Epithelial cell of esophagus (primary cell): ENCODE measurements around the gene IL1RAP.
A peak's percentile ranks its signal among the peaks of the same experiment; 100 is the strongest.

Source experiments
- DNase-seq: peaks from one replicate; pipeline ENCODE4 v3.0.0; 2010; ENCODE audit warnings: low read depth
- H3K4me3 ChIP-seq: 2 replicates; pipeline ENCODE4 v1.5.1; 2011; ENCODE audit warnings: mild to moderate bottlenecking, low read length, control low read depth
- TF ChIP-seq, protein P1 (sequence below): IDR thresholded peaks from 2 replicates; pipeline ENCODE4 v1.5.1; 2011; ENCODE audit warnings: low read depth, mild to moderate bottlenecking, low read length, control low read depth, inconsistent platforms; ENCODE audit not compliant: insufficient read depth; ENCODE audit errors: missing control alignments

The IL1RAP gene

GRCh38 chr3:190528706-190529105 is 14.8 kb downstream of the IL1RAP start:
- DNase-seq = no peak
- TF ChIP-seq, protein P1, sequence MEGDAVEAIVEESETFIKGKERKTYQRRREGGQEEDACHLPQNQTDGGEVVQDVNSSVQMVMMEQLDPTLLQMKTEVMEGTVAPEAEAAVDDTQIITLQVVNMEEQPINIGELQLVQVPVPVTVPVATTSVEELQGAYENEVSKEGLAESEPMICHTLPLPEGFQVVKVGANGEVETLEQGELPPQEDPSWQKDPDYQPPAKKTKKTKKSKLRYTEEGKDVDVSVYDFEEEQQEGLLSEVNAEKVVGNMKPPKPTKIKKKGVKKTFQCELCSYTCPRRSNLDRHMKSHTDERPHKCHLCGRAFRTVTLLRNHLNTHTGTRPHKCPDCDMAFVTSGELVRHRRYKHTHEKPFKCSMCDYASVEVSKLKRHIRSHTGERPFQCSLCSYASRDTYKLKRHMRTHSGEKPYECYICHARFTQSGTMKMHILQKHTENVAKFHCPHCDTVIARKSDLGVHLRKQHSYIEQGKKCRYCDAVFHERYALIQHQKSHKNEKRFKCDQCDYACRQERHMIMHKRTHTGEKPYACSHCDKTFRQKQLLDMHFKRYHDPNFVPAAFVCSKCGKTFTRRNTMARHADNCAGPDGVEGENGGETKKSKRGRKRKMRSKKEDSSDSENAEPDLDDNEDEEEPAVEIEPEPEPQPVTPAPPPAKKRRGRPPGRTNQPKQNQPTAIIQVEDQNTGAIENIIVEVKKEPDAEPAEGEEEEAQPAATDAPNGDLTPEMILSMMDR = no peak
- H3K4me3 ChIP-seq = no peak overlapping the region

- peak; percentile 91 for DNase-seq
- H3K4me3 ChIP-seq = no peak overlapping the region
- TF ChIP-seq, protein P1 = no peak
These were observed 17.5 kb downstream of the IL1RAP start for GRCh38 chr3:190531406-190531805.

GRCh38 chr3:190532731-190533203 is 18.9 kb downstream of the IL1RAP start:
- no peak overlapping the region for H3K4me3 ChIP-seq
- no peak for DNase-seq
- TF ChIP-seq, protein P1 = no peak

DNA sequence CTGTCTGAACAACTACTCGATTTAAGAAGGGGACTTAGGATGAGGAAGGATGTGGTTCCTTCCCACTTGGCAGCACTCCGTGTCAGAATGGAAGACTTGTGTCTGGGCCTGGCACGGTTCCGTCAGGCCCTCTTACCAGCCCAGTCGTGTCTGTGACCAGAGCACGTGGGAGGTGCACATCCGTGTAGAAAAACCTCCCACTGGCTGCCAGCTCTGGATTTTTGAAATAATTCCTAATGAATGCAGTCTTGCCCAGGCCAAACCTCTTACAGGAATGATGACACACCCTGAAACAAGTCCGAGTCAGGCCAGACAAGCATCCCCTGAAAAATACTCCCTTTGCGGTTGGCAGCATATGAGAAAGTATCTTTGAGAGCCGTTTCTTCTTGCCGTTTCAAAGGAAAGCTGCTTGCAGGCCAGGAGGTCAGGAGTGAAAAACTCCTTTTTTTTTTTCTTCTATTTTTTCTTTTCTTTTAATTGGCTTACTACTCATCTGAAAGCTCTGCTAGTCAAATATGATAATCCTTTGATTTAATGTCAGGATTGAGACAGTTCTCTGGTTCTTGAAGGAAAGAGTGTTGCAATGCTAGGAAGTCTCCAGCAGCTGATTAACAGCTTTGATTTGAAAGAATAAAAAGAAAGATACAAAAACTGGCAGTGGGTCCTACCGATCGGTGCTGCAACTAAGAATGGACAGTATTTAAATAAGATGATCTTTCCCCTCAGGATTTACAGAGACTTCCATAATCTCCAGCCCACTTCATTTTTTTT is 19.8 kb downstream of the IL1RAP start:
- peak; percentile 96 for DNase-seq
- peak overlapping the region; percentile 20 for H3K4me3 ChIP-seq
- TF ChIP-seq, protein P1 = no peak

DNA sequence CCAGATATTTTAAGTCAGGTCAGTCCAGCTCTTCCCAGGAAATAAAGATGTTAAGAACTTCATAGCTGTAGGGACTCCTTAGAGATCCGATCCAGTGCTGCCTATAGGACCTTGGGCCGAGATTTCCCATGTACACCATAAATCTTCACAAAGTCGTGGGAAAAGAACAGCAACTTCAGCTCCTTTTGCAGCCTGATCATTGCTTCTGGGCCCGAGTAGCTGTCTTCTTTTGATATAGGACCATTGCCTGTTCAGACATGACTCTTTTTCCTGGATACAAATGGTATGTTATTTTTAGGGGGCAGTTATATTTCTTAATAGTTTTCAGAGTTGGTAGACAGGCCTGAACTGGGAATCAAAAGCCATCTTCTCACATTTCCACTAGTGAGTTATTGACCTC is 20.5 kb downstream of the IL1RAP start:
- TF ChIP-seq, protein P1 = no peak
- H3K4me3 ChIP-seq = peak overlapping the region; percentile 20
- DNase-seq = peak; percentile 55

DNA sequence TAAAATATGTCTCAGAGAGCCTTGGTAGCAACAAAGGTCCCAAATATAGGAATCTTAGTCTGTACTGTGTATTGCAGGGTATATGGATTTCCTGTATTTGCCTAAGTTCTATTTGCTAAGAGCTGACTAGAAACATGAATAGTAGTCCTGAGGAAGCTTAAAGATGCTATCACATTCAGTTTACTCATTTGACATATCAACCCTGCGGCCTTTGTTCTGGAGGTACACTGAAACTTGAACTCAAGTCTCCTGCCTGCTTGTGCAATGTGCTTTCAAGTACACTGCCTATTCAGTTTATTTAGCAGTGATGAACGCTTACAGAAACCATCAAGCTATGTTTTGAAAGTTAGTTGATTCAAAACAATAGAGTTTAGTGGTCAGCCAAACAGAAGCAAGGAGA is 21.1 kb downstream of the IL1RAP start:
- DNase-seq = peak; percentile 86
- no peak overlapping the region for H3K4me3 ChIP-seq
- TF ChIP-seq, protein P1 = no peak

DNA sequence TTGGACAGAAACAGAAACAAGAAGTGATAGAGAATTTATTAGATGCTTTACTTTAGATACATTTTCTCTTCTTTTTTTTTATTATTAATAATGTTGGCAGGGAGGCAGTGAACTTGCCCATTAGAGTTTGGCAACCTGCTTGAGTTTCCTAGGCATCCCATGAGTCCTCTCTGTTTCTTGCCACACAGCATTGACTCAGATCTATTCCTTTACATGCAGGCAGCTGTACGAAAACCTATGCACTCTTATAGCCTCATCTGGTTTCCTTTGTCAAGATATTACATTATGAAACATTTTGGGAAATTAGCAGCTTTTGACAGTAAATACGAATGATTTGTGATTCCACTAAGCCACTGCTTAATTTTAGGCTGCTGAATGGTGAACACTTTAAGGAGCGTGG is 23.3 kb downstream of the IL1RAP start:
- TF ChIP-seq, protein P1 = no peak
- no peak overlapping the region for H3K4me3 ChIP-seq
- peak; percentile 70 for DNase-seq
